Superior temporal gyrus (tissue), 1 donor: ENCODE data around the gene VOPP1.
"Not testable (repeated sequence)": the region's sequence is repeated elsewhere in the genome, so short reads cannot be mapped to it uniquely, and the experiment has no call there.

Source experiments
- DNase-seq: peaks from one replicate; pipeline ENCODE4 v3.0.0-alpha.2; 2016; ENCODE audit errors: extremely low spot score

Gene VOPP1

GRCh38 chr7:55572378-55573233, at the start of gene VOPP1:
Gene VOPP1 (minus strand): TSS chr7:55572502. CDS start chr7:55572324, 178 bp downstream.
- DNase-seq, result peak; percentile 62

GRCh38 chr7:55618913-55619312, 46.6 kb upstream of the VOPP1 start:
- DNase-seq, result no peak

GRCh38 chr7:55614365-55615064, 42.2 kb upstream of the VOPP1 start:
- DNase-seq, result not testable (repeated sequence)

GRCh38 chr7:55609726-55610125, 37.4 kb upstream of the VOPP1 start:
- not testable (repeated sequence) for DNase-seq

GRCh38 chr7:55605661-55606060, 33.4 kb upstream of the VOPP1 start:
- DNase-seq, result not testable (repeated sequence)

GRCh38 chr7:55597944-55598499, 25.7 kb upstream of the VOPP1 start:
- not testable (repeated sequence) for DNase-seq

- DNase-seq, result not testable (repeated sequence)
Observed at GRCh38 chr7:55597214-55597739, 25.0 kb upstream of the VOPP1 start.

GRCh38 chr7:55595511-55595910, 23.2 kb upstream of the VOPP1 start:
- DNase-seq, result no peak

- no peak for DNase-seq
Observed at GRCh38 chr7:55594870-55595269, 22.6 kb upstream of the VOPP1 start.

GRCh38 chr7:55594414-55594813, 22.1 kb upstream of the VOPP1 start:
- no peak for DNase-seq

GRCh38 chr7:55593515-55594318, 21.4 kb upstream of the VOPP1 start:
- peak; percentile 60 for DNase-seq

GRCh38 chr7:55593172-55593514, 20.8 kb upstream of the VOPP1 start:
- no peak for DNase-seq

GRCh38 chr7:55592492-55592891, 20.2 kb upstream of the VOPP1 start:
- no peak for DNase-seq

GRCh38 chr7:55591282-55591931, 19.1 kb upstream of the VOPP1 start:
- no peak for DNase-seq

- no peak for DNase-seq
Observed at GRCh38 chr7:55590517-55591281, 18.4 kb upstream of the VOPP1 start.

GRCh38 chr7:55589905-55590304, 17.6 kb upstream of the VOPP1 start:
- DNase-seq, result no peak

- DNase-seq, result no peak
Observed at GRCh38 chr7:55588976-55589604, 16.8 kb upstream of the VOPP1 start.

GRCh38 chr7:55588379-55588699, 16.0 kb upstream of the VOPP1 start:
- no peak for DNase-seq

- no peak for DNase-seq
Observed at GRCh38 chr7:55587687-55588378, 15.5 kb upstream of the VOPP1 start.
